IPS-15b (cell line): ENCODE results near the gene FAM72C.
"Not testable (repeated sequence)": the region's sequence is repeated elsewhere in the genome, so short reads cannot be mapped to it uniquely, and the experiment has no call there.

Experiments
- H3K27me3 ChIP-seq: one replicate; pipeline ENCODE4 v1.6.1; 2013; ENCODE audit warnings: low read length; ENCODE audit not compliant: control insufficient read depth, insufficient read depth
- H3K36me3 ChIP-seq: one replicate; pipeline ENCODE4 v1.6.1; 2013; ENCODE audit warnings: low read length; ENCODE audit not compliant: control insufficient read depth, insufficient read depth
- H3K4me1 ChIP-seq: one replicate; pipeline ENCODE4 v1.6.1; 2013; ENCODE audit warnings: mild to moderate bottlenecking, low read length; ENCODE audit not compliant: control insufficient read depth, insufficient read depth
- H3K4me3 ChIP-seq: one replicate; pipeline ENCODE4 v1.5.1; 2013; ENCODE audit warnings: low read depth, low read length
- H3K9ac ChIP-seq: one replicate; pipeline ENCODE4 v1.6.1; 2013; ENCODE audit warnings: low read depth, mild to moderate bottlenecking, low read length
- H3K9me3 ChIP-seq: one replicate; pipeline ENCODE4 v1.6.1; 2013; ENCODE audit warnings: mild to moderate bottlenecking, low read length; ENCODE audit not compliant: control insufficient read depth, insufficient read depth

FAM72C gene

GRCh38 chr1:144001077-144001476 is 29.3 kb upstream of the FAM72C start:
- not testable (repeated sequence) for H3K4me1 ChIP-seq, H3K27me3 ChIP-seq, H3K36me3 ChIP-seq, H3K9me3 ChIP-seq, H3K4me3 ChIP-seq, H3K9ac ChIP-seq

DNA sequence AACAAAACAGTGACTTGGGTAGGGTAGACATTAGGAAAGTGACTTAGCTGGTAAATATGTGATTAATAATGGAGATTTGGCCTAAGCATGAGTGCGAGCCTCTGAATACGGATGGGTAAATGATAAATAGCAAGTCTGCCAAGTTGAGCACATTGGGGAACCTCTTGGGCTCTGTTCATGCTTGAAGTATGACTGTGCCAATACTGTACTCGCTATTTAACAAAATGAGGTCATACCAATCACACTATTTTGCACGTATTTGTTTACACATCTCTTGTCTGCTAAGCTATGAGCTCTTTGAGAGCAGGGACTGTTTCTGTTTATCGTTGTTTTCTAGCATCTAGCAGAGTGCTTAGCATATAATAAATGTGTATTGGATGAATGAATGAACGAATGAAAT is 24.2 kb upstream of the FAM72C start:
- not testable (repeated sequence) for H3K36me3 ChIP-seq, H3K9me3 ChIP-seq, H3K4me3 ChIP-seq, H3K27me3 ChIP-seq, H3K4me1 ChIP-seq, H3K9ac ChIP-seq

DNA sequence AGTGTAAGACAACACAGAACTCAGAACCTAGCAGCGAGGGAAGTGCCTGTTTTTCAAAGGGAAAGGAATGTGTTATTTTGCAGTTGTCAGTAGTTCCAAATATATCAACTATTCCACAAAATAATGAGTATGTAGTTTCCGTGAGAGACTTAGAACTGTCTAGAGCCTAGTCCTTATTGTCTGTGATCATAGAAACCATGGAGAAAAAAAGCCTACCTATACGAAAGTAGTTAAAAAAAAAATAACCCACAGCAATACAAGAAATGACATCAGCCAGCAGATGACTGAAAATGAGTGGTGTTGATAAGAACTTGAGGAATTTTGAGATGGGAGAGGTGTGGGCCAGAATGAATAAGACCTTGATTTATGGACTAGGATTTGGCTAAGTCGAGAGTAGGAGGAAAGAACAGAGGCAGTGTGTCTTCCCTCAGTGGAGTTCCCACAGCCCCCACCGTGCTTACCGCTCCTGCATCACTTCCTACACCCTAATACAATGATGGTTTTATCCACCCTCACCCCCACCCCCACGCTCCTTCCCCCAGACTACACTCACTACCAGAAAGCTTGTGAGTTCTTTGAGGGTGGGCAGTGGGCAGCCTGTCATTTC is 21.6 kb upstream of the FAM72C start:
- not testable (repeated sequence) for H3K36me3 ChIP-seq, H3K9ac ChIP-seq, H3K9me3 ChIP-seq, H3K4me1 ChIP-seq, H3K27me3 ChIP-seq, H3K4me3 ChIP-seq

DNA sequence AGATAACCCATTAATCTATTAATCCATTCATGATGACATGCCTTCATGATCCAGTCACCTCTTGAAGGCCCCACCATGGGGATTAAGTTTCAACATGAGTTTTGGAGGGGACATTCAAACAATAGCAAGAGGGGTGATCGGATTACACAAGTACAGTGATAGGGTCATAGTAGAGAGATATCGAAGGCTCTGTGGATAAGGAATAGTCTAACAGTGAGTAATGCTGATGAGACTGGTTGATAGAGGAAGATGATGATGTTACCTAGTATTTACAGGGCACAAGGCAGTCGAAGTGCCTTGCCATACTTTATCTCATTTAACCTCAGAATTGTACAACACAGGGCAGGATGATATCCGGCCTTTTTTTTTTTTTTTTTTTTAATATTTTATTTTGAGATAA is 18.9 kb upstream of the FAM72C start:
- H3K36me3 ChIP-seq, H3K4me1 ChIP-seq, H3K9me3 ChIP-seq, H3K4me3 ChIP-seq, H3K9ac ChIP-seq, H3K27me3 ChIP-seq: not testable (repeated sequence)

- H3K9ac ChIP-seq, H3K9me3 ChIP-seq, H3K4me1 ChIP-seq, H3K4me3 ChIP-seq, H3K27me3 ChIP-seq, H3K36me3 ChIP-seq: not testable (repeated sequence)
These were observed 17.9 kb upstream of the FAM72C start for GRCh38 chr1:143989719-143990118.

GRCh38 chr1:143989427-143989712 is 17.6 kb upstream of the FAM72C start:
- not testable (repeated sequence) for H3K4me3 ChIP-seq, H3K36me3 ChIP-seq, H3K9me3 ChIP-seq, H3K9ac ChIP-seq, H3K27me3 ChIP-seq, H3K4me1 ChIP-seq

GRCh38 chr1:143988602-143989426 is 17.0 kb upstream of the FAM72C start:
- not testable (repeated sequence) for H3K9ac ChIP-seq, H3K4me3 ChIP-seq, H3K27me3 ChIP-seq, H3K36me3 ChIP-seq, H3K9me3 ChIP-seq, H3K4me1 ChIP-seq

- H3K4me3 ChIP-seq, H3K9ac ChIP-seq, H3K27me3 ChIP-seq, H3K36me3 ChIP-seq, H3K9me3 ChIP-seq, H3K4me1 ChIP-seq: not testable (repeated sequence)
These were observed 16.1 kb upstream of the FAM72C start for GRCh38 chr1:143987868-143988267.

DNA sequence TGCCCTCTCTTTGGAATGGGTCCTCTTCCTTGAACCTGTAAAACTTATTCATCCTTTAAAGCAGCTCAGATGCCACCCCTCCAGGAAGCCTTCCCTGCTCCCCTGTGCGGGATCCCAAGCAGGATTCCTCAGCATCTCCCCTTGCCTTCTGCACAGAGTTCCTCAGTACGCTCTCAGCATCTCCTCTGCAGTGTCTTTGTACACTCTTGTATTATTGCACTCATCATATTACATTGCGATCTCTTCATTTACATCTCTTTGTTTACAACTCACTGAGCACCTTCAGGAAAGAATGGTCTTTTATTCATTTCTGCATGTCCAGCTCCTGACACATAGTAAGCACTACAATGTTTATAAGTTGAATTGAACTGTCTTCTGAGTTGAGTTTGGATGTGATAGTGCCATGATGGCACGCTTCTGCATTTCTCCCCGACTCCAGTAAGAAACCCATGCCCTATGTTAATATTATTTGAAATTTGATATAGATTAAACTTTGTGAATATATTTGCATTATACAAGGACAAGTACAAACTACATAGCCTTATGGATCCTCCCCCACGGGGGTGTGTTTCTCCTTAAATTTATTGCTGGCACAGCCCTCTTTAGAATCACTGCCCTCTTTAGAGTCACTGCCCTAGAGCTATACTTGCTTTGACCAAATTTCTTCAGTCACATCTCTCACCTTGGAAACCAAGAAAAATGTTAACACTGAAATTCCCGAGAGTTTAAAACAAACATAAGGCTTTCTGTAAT is 13.1 kb upstream of the FAM72C start:
- not testable (repeated sequence) for H3K36me3 ChIP-seq, H3K4me3 ChIP-seq, H3K9me3 ChIP-seq, H3K27me3 ChIP-seq, H3K9ac ChIP-seq, H3K4me1 ChIP-seq

GRCh38 chr1:143974416-143974815 is 2.6 kb upstream of the FAM72C start:
- H3K27me3 ChIP-seq, H3K4me1 ChIP-seq, H3K4me3 ChIP-seq, H3K36me3 ChIP-seq, H3K9me3 ChIP-seq, H3K9ac ChIP-seq: not testable (repeated sequence)

- not testable (repeated sequence) for H3K36me3 ChIP-seq, H3K9ac ChIP-seq
These were observed 2.2 kb upstream of the FAM72C start for GRCh38 chr1:143973876-143974414.

GRCh38 chr1:143972753-143973326 is 1.1 kb upstream of the FAM72C start:
- not testable (repeated sequence) for H3K4me3 ChIP-seq, H3K9me3 ChIP-seq, H3K27me3 ChIP-seq, H3K9ac ChIP-seq, H3K36me3 ChIP-seq, H3K4me1 ChIP-seq

More at GRCh38 chr1:143973876-143974414, 2.2 kb upstream of the FAM72C start:
- not testable (repeated sequence) for H3K27me3 ChIP-seq, H3K9me3 ChIP-seq, H3K4me1 ChIP-seq, H3K4me3 ChIP-seq
